Glutamatergic neuron (in vitro differentiated cells): ENCODE measurements around the gene PHTF2. TPM values are rescaled to one million over a fixed set of nuclear protein-coding genes. Genes with fewer than 3 reads are reported as not detected.

Experiments
- DNase-seq: peaks from one replicate; pipeline ENCODE4 v3.0.0; 2022
- H3K27ac Mint-ChIP-seq: one replicate; pipeline ENCODE4 v1.8.0; 2020; ENCODE audit warnings: mild to moderate bottlenecking, mixed read lengths, inconsistent platforms; ENCODE audit not compliant: unreplicated experiment
- H3K27me3 Mint-ChIP-seq: one replicate; pipeline ENCODE4 v1.8.0; 2020; ENCODE audit warnings: mild to moderate bottlenecking, moderate library complexity, mixed read lengths, inconsistent platforms; ENCODE audit not compliant: unreplicated experiment
- H3K36me3 Mint-ChIP-seq: one replicate; pipeline ENCODE4 v1.8.0; 2020; ENCODE audit warnings: mild to moderate bottlenecking, mixed read lengths, inconsistent platforms; ENCODE audit not compliant: unreplicated experiment
- H3K4me1 Mint-ChIP-seq: one replicate; pipeline ENCODE4 v1.8.0; 2020; ENCODE audit warnings: mild to moderate bottlenecking, low read depth, mixed read lengths, inconsistent platforms; ENCODE audit not compliant: unreplicated experiment
- H3K4me3 Mint-ChIP-seq: one replicate; pipeline ENCODE4 v1.8.0; 2020; ENCODE audit warnings: mild to moderate bottlenecking, mixed read lengths, inconsistent platforms; ENCODE audit not compliant: unreplicated experiment
- H3K9me3 Mint-ChIP-seq: one replicate; pipeline ENCODE4 v1.8.0; 2020; ENCODE audit warnings: mild to moderate bottlenecking, moderate library complexity, mixed read lengths, inconsistent platforms; ENCODE audit not compliant: unreplicated experiment
- CTCF ChIP-seq: fragments of 200-600 bp; sonication (generic); IDR thresholded peaks from one replicate; pipeline ENCODE4 v1.5.0; 2021; ENCODE audit not compliant: partially characterized antibody, unreplicated experiment
- total RNA-seq: library from RNA; stranded (reverse); fragmentation: NEBNext Ultra II Directional; extraction: Animal tissue kit (Norgen Biotek cat#: 25700); gene quantifications from one replicate; pipeline ENCODE4 v1.2.1, GENCODE V29; 2021; ENCODE audit not compliant: unreplicated experiment

PHTF2 gene
- total RNA-seq, 1 donor from 2014 or later = 15.1 TPM

- no peak overlapping the region for H3K4me3 Mint-ChIP-seq
- TF ChIP-seq CTCF = no peak
- H3K9me3 Mint-ChIP-seq = no peaks in the 10 kb centered on the region
- no peak for DNase-seq
- H3K27ac Mint-ChIP-seq = no peak overlapping the region
- H3K27me3 Mint-ChIP-seq = no peaks in the 10 kb centered on the region
- H3K36me3 Mint-ChIP-seq = peaks cover 5% of the 10 kb centered on the region
- peaks cover 1% of the 10 kb centered on the region for H3K4me1 Mint-ChIP-seq
These were observed 28.3 kb upstream of the PHTF2 start for GRCh38 chr7:77770316-77770715.

- no peaks in the 10 kb centered on the region for H3K9me3 Mint-ChIP-seq
- peaks cover 5% of the 10 kb centered on the region for H3K36me3 Mint-ChIP-seq
- H3K4me1 Mint-ChIP-seq = peaks cover 1% of the 10 kb centered on the region
- no peak overlapping the region for H3K4me3 Mint-ChIP-seq
- H3K27ac Mint-ChIP-seq = no peak overlapping the region
- no peaks in the 10 kb centered on the region for H3K27me3 Mint-ChIP-seq
- no peak for TF ChIP-seq CTCF
- DNase-seq = no peak
These were observed 26.7 kb upstream of the PHTF2 start for GRCh38 chr7:77771901-77772300.

GRCh38 chr7:77778535-77778934 is 20.0 kb upstream of the PHTF2 start:
- Mint-ChIP-seq H3K4me3 (no peak overlapping the region), H3K27me3 (peaks cover 2% of the 10 kb centered on the region), H3K36me3 (no peaks in the 10 kb centered on the region), H3K4me1 (no peaks in the 10 kb centered on the region), H3K9me3 (no peaks in the 10 kb centered on the region), H3K27ac (no peak overlapping the region)
- no peak for DNase-seq
- no peak for TF ChIP-seq CTCF

- Mint-ChIP-seq H3K36me3 (peaks cover 8% of the 10 kb centered on the region), H3K27me3 (peaks cover 2% of the 10 kb centered on the region), H3K4me1 (no peaks in the 10 kb centered on the region), H3K4me3 (no peak overlapping the region), H3K9me3 (peaks cover 6% of the 10 kb centered on the region), H3K27ac (no peak overlapping the region)
- DNase-seq = no peak
- TF ChIP-seq CTCF = no peak
These were observed 16.2 kb upstream of the PHTF2 start for GRCh38 chr7:77782383-77782782.

- H3K4me1 Mint-ChIP-seq = no peaks in the 10 kb centered on the region
- TF ChIP-seq CTCF = no peak
- H3K27me3 Mint-ChIP-seq = peaks cover 2% of the 10 kb centered on the region
- no peak overlapping the region for H3K4me3 Mint-ChIP-seq
- H3K27ac Mint-ChIP-seq = no peak overlapping the region
- peaks cover 6% of the 10 kb centered on the region for H3K9me3 Mint-ChIP-seq
- peaks cover 8% of the 10 kb centered on the region for H3K36me3 Mint-ChIP-seq
- no peak for DNase-seq
These were observed 15.5 kb upstream of the PHTF2 start for GRCh38 chr7:77783111-77783510.
